ENCODE results near the gene KANSL1. TPM values are rescaled to one million over a fixed set of nuclear protein-coding genes. Genes with fewer than 3 reads are reported as not detected.
A peak's percentile ranks its signal among the peaks of the same experiment; 100 is the strongest.

Gene KANSL1
- total and polyA plus RNA-seq, 10 of the 15 experiments (the other 5 are each of a cell fraction or from before 2014, with no cell fraction given), result 4.7 to 60.6 (median 28.0) TPM

GRCh38 chr17:46035112-46035818 is 158.0 kb downstream of the KANSL1 start (continued):
- TF ChIP-seq CHD1 (IDR thresholded peaks at IDR 0.05; ENCODE audit: low read depth, low read length) (no peak), SPI1 (IDR thresholded peaks at IDR 0.05; ENCODE audit: borderline replicate concordance, insufficient read depth, low read depth, low read length) (0 out of 2 replicates have a peak, but pooled peaks have one; percentile 24), IKZF2 (IDR thresholded peaks at IDR 0.05) (peak; percentile 63 to 72), ZBTB33 (IDR thresholded peaks at IDR 0.05) (no peak), BCL3 (IDR thresholded peaks at IDR 0.05; ENCODE audit: borderline replicate concordance, insufficient read depth, low read depth, low read length, poor library complexity, severe bottlenecking) (no peak), EP300 (IDR thresholded peaks at IDR 0.05; ENCODE audit: borderline replicate concordance in 1 of 2, control insufficient read depth in 1 of 2, low read depth in 2 of 2, low read length in 2 of 2) (peak in 1 of 2 experiments; percentile 24; a peak in 1 of 4 replicates), IKZF1 (conservative IDR thresholded peaks at IDR 0.05) (peak; percentile 64)

- no peak for FAIRE-seq
- RAD21 ChIA-PET (ENCODE audit: unreplicated experiment), result no interaction called here
- BruUV-seq (replicated peaks), result no TSS peak
- no peak for TF ChIP-seq NFYA (IDR thresholded peaks at IDR 0.05; ENCODE audit: borderline replicate concordance, low read depth, low read length)
- no peak for TF ChIP-seq POLR2A (IDR thresholded peaks at IDR 0.05; ENCODE audit: low read depth, low read length)
- no peak for TF ChIP-seq SMAD1 (IDR thresholded peaks at IDR 0.05; ENCODE audit: low read depth, partially characterized antibody)
- TF ChIP-seq IRF4 (IDR thresholded peaks at IDR 0.05; ENCODE audit: low read depth, low read length), result no peak
- no peak for TF ChIP-seq HSF1 (IDR thresholded peaks at IDR 0.05; ENCODE audit: low read depth, low read length)
- no peak for TF ChIP-seq MEF2B (IDR thresholded peaks at IDR 0.05; ENCODE audit: partially characterized antibody, poor library complexity, severe bottlenecking)
- no peak for TF ChIP-seq SKIL (IDR thresholded peaks at IDR 0.05; ENCODE audit: low read depth, poor library complexity, severe bottlenecking)
- TF ChIP-seq RAD21 (IDR thresholded peaks at IDR 0.05; ENCODE audit: insufficient read depth, low read depth, low read length), result no peak
Observed at GRCh38 chr17:46033392-46033791, 159.8 kb downstream of the KANSL1 start.

More at GRCh38 chr17:46033392-46033791, 159.8 kb downstream of the KANSL1 start:
- Histone ChIP-seq H3K4me3 (no peak overlapping the region), H3K4me1 (ENCODE audit: control insufficient read depth, insufficient read depth, low read length) (peaks cover 15% of the 10 kb centered on the region), H3K9me3 (replicated peaks; ENCODE audit: control insufficient read depth, insufficient read depth, low read length) (no peaks in the 10 kb centered on the region), H3K27me3 (replicated peaks in 1 of 2; ENCODE audit: control insufficient read depth in 2 of 2, insufficient read depth in 2 of 2, low read length in 1 of 2) (no peaks in the 10 kb centered on the region), H3K27ac (ENCODE audit: control insufficient read depth, insufficient read depth) (no peak overlapping the region), H4K20me1 (ENCODE audit: control insufficient read depth, insufficient read depth) (no peaks in the 10 kb centered on the region), H3K4me2 (ENCODE audit: control insufficient read depth, insufficient read depth) (no peak overlapping the region), H2AFZ (ENCODE audit: control insufficient read depth, low read depth, low read length) (no peak overlapping the region), H3K36me3 (ENCODE audit: control insufficient read depth in 2 of 2, insufficient read depth in 2 of 2, low read length in 1 of 2) (peaks cover 28 to 55% of the 10 kb centered on the region in 2 experiments), H3K9ac (ENCODE audit: control insufficient read depth, insufficient read depth, low read length) (no peak overlapping the region), H3K79me2 (ENCODE audit: control insufficient read depth, insufficient read depth, low read length) (no peaks in the 10 kb centered on the region)
- intact Hi-C loops (cut with micrococcal nuclease; ENCODE audit: unreplicated experiment) (no loop called here), in situ Hi-C loops (cut with MboI) (no loop called here)
- WGBS (ENCODE audit: insufficient coverage, insufficient replicate concordance, low lambda C conversion rate, missing lambda C conversion rate), result 82% methylated on average over 3 of the region's 3 CpGs
- SMC1A ChIA-PET (ENCODE audit: uncharacterized antibody, unreplicated experiment), result interaction anchor here (1.8 kb wide), 1 partner anchor 13 kb away, joined by 9 read pairs; no protein-coding TSS in a partner anchor
- CTCF ChIA-PET, result interaction anchor here (0.6 to 4.4 kb wide), 3 partner anchors 13 to 154 kb away, joined by 3 to 38 read pairs (median 8); no protein-coding TSS in a partner anchor
- DNase-seq (ENCODE audit: low read depth, low spot score), result no peak
- no peak for ATAC-seq
- POLR2A ChIA-PET, result no interaction called here
